Body of pancreas (tissue), 4 donors: Measurements from ENCODE around the gene SMYD4.

Experiments used
- CTCF ChIP-seq, 7 experiments: fragments of 450-650 bp in 4 of 7; fragments of 200-600 bp in 3 of 7; sonication (generic) in 3 of 7; IDR thresholded peaks; one replicate each; pipeline ENCODE4 v1.5.1; 2016 to 2019; ENCODE audit warnings: antibody characterized with exemption in 7 of 7
- POLR2A ChIP-seq, 3 donors: fragments of 450-650 bp; IDR thresholded peaks; one replicate each; pipeline ENCODE4 v1.6.1; 2016; ENCODE audit warnings: antibody characterized with exemption in 3 of 3, mild to moderate bottlenecking in 2 of 3

- TF ChIP-seq CTCF (IDR thresholded peaks at IDR 0.05) = no peak
- TF ChIP-seq POLR2A (IDR thresholded peaks at IDR 0.05) = no peak
These were observed 84.1 kb downstream of the SMYD4 start for GRCh38 chr17:1745513-1746020.
